IMR-90 (cell line): Measurements from ENCODE around the gene ANXA7. TPM values are rescaled to one million over a fixed set of nuclear protein-coding genes. Genes with fewer than 3 reads are reported as not detected.

ENCODE experiments used
- ATAC-seq: fragments of 200-7000 bp; cut with Tn5 transposase; 2 replicates; pipeline ENCODE4 v1.9.1; 2020; ENCODE audit warnings: low read depth, mild to moderate bottlenecking, moderate library complexity
- BruUV-seq: library from RNA; stranded (reverse); fragments of 400-500 nt; replicated peaks from 2 replicates; lab custom pipeline; 2021; lab: Mats Ljungman, UMichigan
- CTCF ChIA-PET: fragments of 300-600 bp; formaldehyde crosslinking; extraction: SDS; loops from one replicate; lab custom pipeline; 2021; ENCODE audit warnings: antibody characterized with exemption; lab: Yijun Ruan, JAX
- POLR2A ChIA-PET: fragments of 300-600 bp; sonication (Branson Sonifier 250); formaldehyde crosslinking; loops from one replicate; lab custom pipeline; 2022; ENCODE audit warnings: antibody characterized with exemption; ENCODE audit not compliant: unreplicated experiment; lab: Charles Lee
- DNase-seq: peaks from one replicate; pipeline ENCODE4 v3.0.0; 2013
- H2AFZ ChIP-seq: replicated peaks from 2 replicates; pipeline ENCODE3; 2013; ENCODE audit warnings: low read length, mild to moderate bottlenecking; ENCODE audit not compliant: poor library complexity
- H2AK5ac ChIP-seq: 2 replicates; pipeline ENCODE4 v1.6.1; 2013; ENCODE audit warnings: low read depth, low read length, inconsistent platforms
- H2AK9ac ChIP-seq: replicated peaks from 2 replicates; pipeline ENCODE3; 2013; ENCODE audit warnings: mild to moderate bottlenecking, low read depth, low read length, moderate library complexity; ENCODE audit not compliant: poor library complexity
- H2BK120ac ChIP-seq: 2 replicates; pipeline ENCODE4 v1.6.1; 2013; ENCODE audit warnings: low read depth, low read length, inconsistent platforms
- H2BK15ac ChIP-seq: 3 replicates; pipeline ENCODE4 v1.6.1; 2013; ENCODE audit warnings: low read depth, low read length, inconsistent platforms
- H2BK20ac ChIP-seq: 2 replicates; pipeline ENCODE4 v1.6.1; 2013; ENCODE audit warnings: low read depth, mild to moderate bottlenecking, inconsistent platforms, low read length, moderate library complexity
- H2BK5ac ChIP-seq: 2 replicates; pipeline ENCODE4 v1.6.1; 2013; ENCODE audit warnings: mild to moderate bottlenecking, low read depth, low read length, inconsistent platforms; ENCODE audit not compliant: poor library complexity, severe bottlenecking
- H3K14ac ChIP-seq: replicated peaks from 2 replicates; pipeline ENCODE4 v1.6.1; 2013; ENCODE audit warnings: low read depth, low read length, inconsistent platforms
- H3K18ac ChIP-seq: 2 replicates; pipeline ENCODE4 v1.6.1; 2013; ENCODE audit warnings: low read depth, low read length, control low read depth
- H3K23ac ChIP-seq: 2 replicates; pipeline ENCODE4 v1.6.1; 2013; ENCODE audit warnings: low read depth, low read length, inconsistent platforms
- H3K27ac ChIP-seq: 2 replicates; pipeline ENCODE4 v1.5.1; 2013; ENCODE audit warnings: mild to moderate bottlenecking, control low read depth, low read length; ENCODE audit not compliant: insufficient read depth
- H3K27me3 ChIP-seq: 2 replicates; pipeline ENCODE4 v1.6.1; 2013; ENCODE audit warnings: low read length; ENCODE audit not compliant: control insufficient read depth, insufficient read depth
- H3K36me3 ChIP-seq: 2 replicates; pipeline ENCODE4 v1.6.1; 2013; ENCODE audit warnings: low read length, mixed read lengths; ENCODE audit not compliant: control insufficient read depth, insufficient read depth
- H3K4ac ChIP-seq: 2 replicates; pipeline ENCODE4 v1.6.1; 2013; ENCODE audit warnings: low read depth, low read length, inconsistent platforms
- H3K4me1 ChIP-seq: 2 replicates; pipeline ENCODE4 v1.6.1; 2013; ENCODE audit warnings: low read length, mixed read lengths; ENCODE audit not compliant: control insufficient read depth, insufficient read depth
- H3K4me2 ChIP-seq: 2 replicates; pipeline ENCODE4 v1.6.1; 2013; ENCODE audit warnings: low read depth, mild to moderate bottlenecking, control low read depth, low read length, moderate library complexity
- H3K4me3 ChIP-seq: 2 replicates; pipeline ENCODE4 v1.5.1; 2013; ENCODE audit warnings: low read depth, mild to moderate bottlenecking, control low read depth, low read length, moderate library complexity; ENCODE audit not compliant: insufficient read depth
- H3K56ac ChIP-seq: 2 replicates; pipeline ENCODE4 v1.6.1; 2013; ENCODE audit warnings: low read length, inconsistent platforms; ENCODE audit not compliant: insufficient read depth; ENCODE audit errors: extremely low read depth
- H3K79me1 ChIP-seq, 2 experiments: 2 replicates each; pipeline ENCODE4 v1.6.1; 2013; ENCODE audit warnings: low read length in 2 of 2, inconsistent platforms in 1 of 2, low read depth in 1 of 2
- H3K9ac ChIP-seq: 2 replicates; pipeline ENCODE4 v1.6.1; 2013; ENCODE audit warnings: low read depth, low read length, control low read depth
- H3K9me1 ChIP-seq: 2 replicates; pipeline ENCODE4 v1.6.1; 2013; ENCODE audit warnings: low read length, inconsistent platforms; ENCODE audit not compliant: insufficient read depth
- H3K9me3 ChIP-seq: 2 replicates; pipeline ENCODE4 v1.6.1; 2013; ENCODE audit warnings: low read length; ENCODE audit not compliant: control insufficient read depth, insufficient read depth
- H4K20me1 ChIP-seq: 2 replicates; pipeline ENCODE4 v1.6.1; 2013; ENCODE audit warnings: low read length, inconsistent platforms; ENCODE audit not compliant: insufficient read depth
- H4K5ac ChIP-seq: 2 replicates; pipeline ENCODE4 v1.6.1; 2013; ENCODE audit warnings: mild to moderate bottlenecking, low read depth, low read length, control low read depth
- H4K8ac ChIP-seq, 2 experiments: 2 replicates each; pipeline ENCODE4 v1.6.1; 2013; ENCODE audit warnings: low read depth in 2 of 2, low read length in 2 of 2, control low read depth in 1 of 2, inconsistent platforms in 1 of 2
- H4K91ac ChIP-seq: 2 replicates; pipeline ENCODE4 v1.6.1; 2013; ENCODE audit warnings: low read depth, low read length, inconsistent platforms; ENCODE audit not compliant: insufficient read depth
- CHD1 ChIP-seq: IDR thresholded peaks from 2 replicates; pipeline ENCODE4 v1.6.1; 2012; ENCODE audit warnings: low read depth, low read length, improper control_type of control experiment
- CTCF ChIP-seq: conservative IDR thresholded peaks from 2 replicates; pipeline ENCODE4 v1.5.1; 2012; ENCODE audit warnings: mild to moderate bottlenecking, low read depth, low read length, improper control_type of control experiment
- ELK1 ChIP-seq: fragments of 150-350 bp; IDR thresholded peaks from 2 replicates; pipeline ENCODE4 v1.6.1; 2016; ENCODE audit warnings: low read depth, mild to moderate bottlenecking, low read length, moderate library complexity, borderline replicate concordance
- FOS ChIP-seq: fragments of 150-350 bp; IDR thresholded peaks from 2 replicates; pipeline ENCODE4 v1.6.1; 2016; ENCODE audit warnings: low read depth, low read length
- MAFK ChIP-seq: IDR thresholded peaks from 2 replicates; pipeline ENCODE4 v1.6.1; 2012; ENCODE audit warnings: low read depth, low read length, improper control_type of control experiment
- MXI1 ChIP-seq: IDR thresholded peaks from 2 replicates; pipeline ENCODE4 v1.6.1; 2012; ENCODE audit warnings: low read depth, mild to moderate bottlenecking, low read length, moderate library complexity, borderline replicate concordance
- POLR2A ChIP-seq: IDR thresholded peaks from 2 replicates; pipeline ENCODE4 v1.6.1; 2012; ENCODE audit warnings: mild to moderate bottlenecking, low read depth, low read length
- RAD21 ChIP-seq: IDR thresholded peaks from 2 replicates; pipeline ENCODE4 v1.6.1; 2012; ENCODE audit warnings: low read length, improper control_type of control experiment
- RFX5 ChIP-seq: IDR thresholded peaks from 2 replicates; pipeline ENCODE4 v1.8.0; 2012; ENCODE audit warnings: low read depth, mild to moderate bottlenecking, low read length, moderate library complexity
- WGBS, 2 experiments: methylation state at CpG; one replicate each; pipeline versions ENCODE4 v1.1.5 to v1.1.7; 2013; ENCODE audit warnings: missing lambda C conversion rate in 2 of 2; ENCODE audit not compliant: insufficient read length in 1 of 2; ENCODE audit errors: extremely low coverage in 2 of 2; 5-methylcytosine and 5-hydroxymethylcytosine counted together
- dilution Hi-C: fragments of 300-500 bp; cut with HindIII; formaldehyde crosslinking; loops from one replicate; pipeline ENCODE4 v1.14.3; 2018; ENCODE audit warnings: low sequenced_read_pairs; ENCODE audit not compliant: unreplicated experiment
- in situ Hi-C: fragments of 300-500 bp; cut with MboI; formaldehyde crosslinking; loops from 3 replicates; pipeline ENCODE4 v1.14.3; 2019; ENCODE audit warnings: low sequenced_read_pairs, inconsistent platforms, mixed read lengths
- intact Hi-C: fragments of 100-400 bp; cut with micrococcal nuclease; formaldehyde crosslinking; loops from 2 replicates; pipeline ENCODE4 v1.10.0; 2022
- polyA plus RNA-seq, 3 experiments: library from polyadenylated mRNA; depleted of rRNA; stranded (reverse); fragments of >200 nt; gene quantifications; 2 replicates each; pipeline ENCODE4 v1.2.3, GENCODE V29; 2012; ENCODE audit warnings: low replicate concordance in 1 of 3
- total RNA-seq: library from RNA; depleted of rRNA; stranded (reverse); fragments of >200 nt; gene quantifications from 2 replicates; pipeline ENCODE4 v1.2.3, GENCODE V29; 2012

ANXA7 gene
- total and polyA plus RNA-seq, 2 of the 4 experiments (the other 2 are of a cell fraction): 77.4 to 120 TPM

- H2BK5ac ChIP-seq: no peak overlapping the region
- no peak overlapping the region for H3K9ac ChIP-seq
- no peak for DNase-seq
- no peak overlapping the region for H3K4me3 ChIP-seq
- no peak overlapping the region for H4K8ac ChIP-seq
- no peak overlapping the region for H3K23ac ChIP-seq
- peaks cover 0 to 3% of the 10 kb centered on the region in 2 experiments; a peak in 1 of 4 replicates for H3K79me1 ChIP-seq
- H2BK20ac ChIP-seq: no peak overlapping the region
- no peaks in the 10 kb centered on the region for H4K20me1 ChIP-seq
- peaks cover 14% of the 10 kb centered on the region; the same call in 1 of the 2 replicates for H3K36me3 ChIP-seq
- H3K27ac ChIP-seq: no peak overlapping the region
- H3K56ac ChIP-seq: no peak overlapping the region
- H3K4me1 ChIP-seq: no peaks in the 10 kb centered on the region
- H2BK120ac ChIP-seq: no peak overlapping the region
- no peaks in the 10 kb centered on the region for H3K27me3 ChIP-seq
- WGBS, 2 experiments: 100% methylated on average over 1 of the region's 6 CpGs; no CpG with 5 or more reads in 1 of the 2 experiments
- H3K9me3 ChIP-seq: no peaks in the 10 kb centered on the region
- no peak for TF ChIP-seq POLR2A
- no peak for TF ChIP-seq CTCF
- no peak for TF ChIP-seq CHD1
- no peak for TF ChIP-seq FOS
- no peak for TF ChIP-seq MAFK
- TF ChIP-seq MXI1: no peak
- no peak for TF ChIP-seq RFX5
- no peak for TF ChIP-seq ELK1
- TF ChIP-seq RAD21: no peak
- ChIA-PET POLR2A (interaction anchor here (0.6 kb wide), 2 partner anchors 111 to 528 kb away, joined by 6 to 10 read pairs; no protein-coding TSS in a partner anchor), CTCF (no interaction called here)
- peaks cover 5% of the 10 kb centered on the region; the same call in 1 of the 2 replicates for H3K9me1 ChIP-seq
- H4K5ac ChIP-seq: no peak overlapping the region
- BruUV-seq: no TSS peak
- H2AK9ac ChIP-seq: no peak overlapping the region
- no peak overlapping the region for H3K18ac ChIP-seq
- H2BK15ac ChIP-seq: no peak overlapping the region
- H4K91ac ChIP-seq: no peak overlapping the region
- no peak overlapping the region for H2AFZ ChIP-seq
- no peak overlapping the region for H3K4me2 ChIP-seq
- no peak for ATAC-seq
- no peak overlapping the region for H2AK5ac ChIP-seq
- in situ Hi-C loops (no loop called here), intact Hi-C loops (no loop called here), dilution Hi-C loops (no loop called here)
- no peak overlapping the region for H3K4ac ChIP-seq
- H3K14ac ChIP-seq: no peak overlapping the region
Measured at GRCh38 chr10:73366381-73367298, 47.2 kb downstream of the ANXA7 start.
